ENCODE measurements around the gene GAREM1.
"Not testable (repeated sequence)": the region's sequence is repeated elsewhere in the genome, so short reads cannot be mapped to it uniquely, and the experiment has no call there.

The GAREM1 gene

GRCh38 chr18:32243358-32243757 is 227.3 kb downstream of the GAREM1 start:
- Histone ChIP-seq H3K9ac (ENCODE audit: low read length) (no peak overlapping the region), H3K79me2 (ENCODE audit: control insufficient read depth, insufficient read depth, low read length) (no peaks in the 10 kb centered on the region), H4K8ac (ENCODE audit: low read depth, low read length) (no peak overlapping the region), H3K4ac (ENCODE audit: low read depth, low read length) (no peak overlapping the region), H2BK120ac (ENCODE audit: low read depth, low read length) (no peak overlapping the region), H2BK15ac (replicated peaks; ENCODE audit: low read depth) (no peak overlapping the region), H3K27ac (ENCODE audit: low read depth, low read length) (no peak overlapping the region), H3K27me3 (ENCODE audit: insufficient read depth, low read length, poor library complexity) (no peaks in the 10 kb centered on the region), H3K4me3 (ENCODE audit: low read length) (no peak overlapping the region), H3K56ac (ENCODE audit: low read length) (no peak overlapping the region), H4K5ac (ENCODE audit: low read length) (no peak overlapping the region), H3K18ac (ENCODE audit: low read length) (no peak overlapping the region), H3K79me1 (ENCODE audit: low read length) (no peaks in the 10 kb centered on the region), H3K23ac (ENCODE audit: low read length) (no peak overlapping the region), H2BK5ac (ENCODE audit: low read length) (no peak overlapping the region), H3K4me2 (ENCODE audit: low read length) (no peak overlapping the region), H3K36me3 (ENCODE audit: control insufficient read depth, insufficient read depth, low read length) (no peaks in the 10 kb centered on the region), H2AK5ac (ENCODE audit: low read length) (no peak overlapping the region), H3K4me1 (ENCODE audit: control insufficient read depth, low read depth, low read length) (no peaks in the 10 kb centered on the region)
- DNase-seq, result no peak
- no CpG with 5 or more reads among the region's 6 CpGs for WGBS (ENCODE audit: extremely low coverage, insufficient coverage, low lambda C conversion rate)

GRCh38 chr18:32242395-32242794 is 228.3 kb downstream of the GAREM1 start:
- Histone ChIP-seq H3K9ac (ENCODE audit: low read length) (no peak overlapping the region), H3K4me1 (ENCODE audit: control insufficient read depth, low read depth, low read length) (no peaks in the 10 kb centered on the region), H3K36me3 (ENCODE audit: control insufficient read depth, insufficient read depth, low read length) (no peaks in the 10 kb centered on the region), H3K27ac (ENCODE audit: low read depth, low read length) (no peak overlapping the region), H3K23ac (ENCODE audit: low read length) (no peak overlapping the region), H2BK5ac (ENCODE audit: low read length) (no peak overlapping the region), H3K4me2 (ENCODE audit: low read length) (no peak overlapping the region), H3K56ac (ENCODE audit: low read length) (no peak overlapping the region), H3K18ac (ENCODE audit: low read length) (no peak overlapping the region), H3K79me2 (ENCODE audit: control insufficient read depth, insufficient read depth, low read length) (no peaks in the 10 kb centered on the region), H3K4ac (ENCODE audit: low read depth, low read length) (no peak overlapping the region), H2BK15ac (replicated peaks; ENCODE audit: low read depth) (no peak overlapping the region), H4K8ac (ENCODE audit: low read depth, low read length) (no peak overlapping the region), H3K27me3 (ENCODE audit: insufficient read depth, low read length, poor library complexity) (no peaks in the 10 kb centered on the region), H2AK5ac (ENCODE audit: low read length) (no peak overlapping the region), H4K5ac (ENCODE audit: low read length) (no peak overlapping the region), H3K4me3 (ENCODE audit: low read length) (no peak overlapping the region), H2BK120ac (ENCODE audit: low read depth, low read length) (no peak overlapping the region), H3K79me1 (ENCODE audit: low read length) (no peaks in the 10 kb centered on the region)
- DNase-seq, result no peak
- WGBS (ENCODE audit: extremely low coverage, insufficient coverage, low lambda C conversion rate), result no CpG with 5 or more reads among the region's 2 CpGs

- Histone ChIP-seq H2BK5ac (ENCODE audit: low read length) (no peak overlapping the region), H2BK15ac (replicated peaks; ENCODE audit: low read depth) (no peak overlapping the region), H3K36me3 (ENCODE audit: control insufficient read depth, insufficient read depth, low read length) (no peaks in the 10 kb centered on the region), H4K5ac (ENCODE audit: low read length) (no peak overlapping the region), H3K4me2 (ENCODE audit: low read length) (no peak overlapping the region), H3K4me1 (ENCODE audit: control insufficient read depth, low read depth, low read length) (no peaks in the 10 kb centered on the region), H3K79me1 (ENCODE audit: low read length) (no peaks in the 10 kb centered on the region), H3K4me3 (ENCODE audit: low read length) (no peak overlapping the region), H3K79me2 (ENCODE audit: control insufficient read depth, insufficient read depth, low read length) (no peaks in the 10 kb centered on the region), H4K8ac (ENCODE audit: low read depth, low read length) (no peak overlapping the region), H3K18ac (ENCODE audit: low read length) (no peak overlapping the region), H3K9ac (ENCODE audit: low read length) (no peak overlapping the region), H3K27me3 (ENCODE audit: insufficient read depth, low read length, poor library complexity) (no peaks in the 10 kb centered on the region), H2BK120ac (ENCODE audit: low read depth, low read length) (no peak overlapping the region), H3K27ac (ENCODE audit: low read depth, low read length) (no peak overlapping the region), H2AK5ac (ENCODE audit: low read length) (no peak overlapping the region), H3K4ac (ENCODE audit: low read depth, low read length) (no peak overlapping the region), H3K56ac (ENCODE audit: low read length) (no peak overlapping the region), H3K23ac (ENCODE audit: low read length) (no peak overlapping the region)
- no CpG with 5 or more reads among the region's 5 CpGs for WGBS (ENCODE audit: extremely low coverage, insufficient coverage, low lambda C conversion rate)
- DNase-seq, result peak; percentile 49
These were observed 231.9 kb downstream of the GAREM1 start for GRCh38 chr18:32238635-32239268.

- H3K79me1 ChIP-seq (ENCODE audit: low read length), result no peaks in the 10 kb centered on the region
- no peak overlapping the region for H4K8ac ChIP-seq (ENCODE audit: low read depth, low read length)
- DNase-seq, result no peak
- no peaks in the 10 kb centered on the region for H3K27me3 ChIP-seq (ENCODE audit: insufficient read depth, low read length, poor library complexity)
- H3K18ac ChIP-seq (ENCODE audit: low read length), result no peak overlapping the region
- WGBS (ENCODE audit: extremely low coverage, insufficient coverage, low lambda C conversion rate), result no CpG with 5 or more reads among the region's 3 CpGs
- H3K9ac ChIP-seq (ENCODE audit: low read length), result no peak overlapping the region
- H3K4me1 ChIP-seq (ENCODE audit: control insufficient read depth, low read depth, low read length), result no peaks in the 10 kb centered on the region
- no peak overlapping the region for H2BK15ac ChIP-seq (replicated peaks; ENCODE audit: low read depth)
- H3K79me2 ChIP-seq (ENCODE audit: control insufficient read depth, insufficient read depth, low read length), result no peaks in the 10 kb centered on the region
- H4K5ac ChIP-seq (ENCODE audit: low read length), result no peak overlapping the region
- H3K4ac ChIP-seq (ENCODE audit: low read depth, low read length), result no peak overlapping the region
- no peak overlapping the region for H3K56ac ChIP-seq (ENCODE audit: low read length)
- no peak overlapping the region for H3K27ac ChIP-seq (ENCODE audit: low read depth, low read length)
- H3K4me2 ChIP-seq (ENCODE audit: low read length), result no peak overlapping the region
- H3K23ac ChIP-seq (ENCODE audit: low read length), result no peak overlapping the region
- H2BK5ac ChIP-seq (ENCODE audit: low read length), result no peak overlapping the region
- no peaks in the 10 kb centered on the region for H3K36me3 ChIP-seq (ENCODE audit: control insufficient read depth, insufficient read depth, low read length)
- no peak overlapping the region for H2AK5ac ChIP-seq (ENCODE audit: low read length)
- H2BK120ac ChIP-seq (ENCODE audit: low read depth, low read length), result no peak overlapping the region
- H3K4me3 ChIP-seq (ENCODE audit: low read length), result no peak overlapping the region
These were observed 233.6 kb downstream of the GAREM1 start for GRCh38 chr18:32237049-32237448.

GRCh38 chr18:32233348-32233747 is 237.3 kb downstream of the GAREM1 start:
- H3K27me3 ChIP-seq (ENCODE audit: insufficient read depth, low read length, poor library complexity); H3K36me3 ChIP-seq (ENCODE audit: control insufficient read depth, insufficient read depth, low read length); H3K4me2 ChIP-seq (ENCODE audit: low read length); H2BK120ac ChIP-seq (ENCODE audit: low read depth, low read length); H2BK5ac ChIP-seq (ENCODE audit: low read length); DNase-seq; H3K4me3 ChIP-seq (ENCODE audit: low read length); H3K56ac ChIP-seq (ENCODE audit: low read length); H2AK5ac ChIP-seq (ENCODE audit: low read length); H3K79me1 ChIP-seq (ENCODE audit: low read length); H3K9ac ChIP-seq (ENCODE audit: low read length); H3K27ac ChIP-seq (ENCODE audit: low read depth, low read length); H2BK15ac ChIP-seq (replicated peaks; ENCODE audit: low read depth); H4K5ac ChIP-seq (ENCODE audit: low read length); H3K79me2 ChIP-seq (ENCODE audit: control insufficient read depth, insufficient read depth, low read length); H4K8ac ChIP-seq (ENCODE audit: low read depth, low read length); H3K4me1 ChIP-seq (ENCODE audit: control insufficient read depth, low read depth, low read length); H3K23ac ChIP-seq (ENCODE audit: low read length); H3K18ac ChIP-seq (ENCODE audit: low read length); H3K4ac ChIP-seq (ENCODE audit: low read depth, low read length): not testable (repeated sequence)
- WGBS (ENCODE audit: extremely low coverage, insufficient coverage, low lambda C conversion rate), result no CpG with 5 or more reads among the region's 15 CpGs

- Histone ChIP-seq H2BK5ac (ENCODE audit: low read length) (no peak overlapping the region), H3K56ac (ENCODE audit: low read length) (no peak overlapping the region), H3K4ac (ENCODE audit: low read depth, low read length) (no peak overlapping the region), H4K8ac (ENCODE audit: low read depth, low read length) (no peak overlapping the region), H3K79me2 (ENCODE audit: control insufficient read depth, insufficient read depth, low read length) (no peaks in the 10 kb centered on the region), H3K4me1 (ENCODE audit: control insufficient read depth, low read depth, low read length) (no peaks in the 10 kb centered on the region), H3K23ac (ENCODE audit: low read length) (no peak overlapping the region), H4K5ac (ENCODE audit: low read length) (no peak overlapping the region), H3K18ac (ENCODE audit: low read length) (no peak overlapping the region), H2BK15ac (replicated peaks; ENCODE audit: low read depth) (no peak overlapping the region), H3K27ac (ENCODE audit: low read depth, low read length) (no peak overlapping the region), H3K27me3 (ENCODE audit: insufficient read depth, low read length, poor library complexity) (no peaks in the 10 kb centered on the region), H3K79me1 (ENCODE audit: low read length) (no peaks in the 10 kb centered on the region), H3K9ac (ENCODE audit: low read length) (no peak overlapping the region), H3K4me3 (ENCODE audit: low read length) (no peak overlapping the region), H2AK5ac (ENCODE audit: low read length) (no peak overlapping the region), H2BK120ac (ENCODE audit: low read depth, low read length) (no peak overlapping the region), H3K36me3 (ENCODE audit: control insufficient read depth, insufficient read depth, low read length) (no peaks in the 10 kb centered on the region), H3K4me2 (ENCODE audit: low read length) (no peak overlapping the region)
- WGBS (ENCODE audit: extremely low coverage, insufficient coverage, low lambda C conversion rate), result no CpG with 5 or more reads among the region's 3 CpGs
- no peak for DNase-seq
These were observed 251.2 kb downstream of the GAREM1 start for GRCh38 chr18:32219431-32220018.
